Inflammatory macrophage (primary cell): ENCODE measurements around the gene SS18.
"Not testable (repeated sequence)": the region's sequence is repeated elsewhere in the genome, so short reads cannot be mapped to it uniquely, and the experiment has no call there.

Source experiments
- DNase-seq, 2 donors: peaks; one replicate each; pipeline ENCODE4 v3.0.0-alpha.2; 2020 to 2022
- total RNA-seq, 18 experiments: gene quantifications; one replicate each; lab custom pipeline; 2026; ENCODE audit warnings: mixed read lengths in 6 of 18, inconsistent platforms in 2 of 18; lab: John Stamatoyannopoulos, UW

The SS18 gene, protein sequence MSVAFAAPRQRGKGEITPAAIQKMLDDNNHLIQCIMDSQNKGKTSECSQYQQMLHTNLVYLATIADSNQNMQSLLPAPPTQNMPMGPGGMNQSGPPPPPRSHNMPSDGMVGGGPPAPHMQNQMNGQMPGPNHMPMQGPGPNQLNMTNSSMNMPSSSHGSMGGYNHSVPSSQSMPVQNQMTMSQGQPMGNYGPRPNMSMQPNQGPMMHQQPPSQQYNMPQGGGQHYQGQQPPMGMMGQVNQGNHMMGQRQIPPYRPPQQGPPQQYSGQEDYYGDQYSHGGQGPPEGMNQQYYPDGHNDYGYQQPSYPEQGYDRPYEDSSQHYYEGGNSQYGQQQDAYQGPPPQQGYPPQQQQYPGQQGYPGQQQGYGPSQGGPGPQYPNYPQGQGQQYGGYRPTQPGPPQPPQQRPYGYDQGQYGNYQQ
- total RNA-seq, result 49.4 to 88.0 (median 69.0) reads per million in 18 experiments

GRCh38 chr18:26090130-26091046 is at the start of gene SS18:
SS18 (minus strand) TSS chr18:26090613; CDS start chr18:26090569, 44 bp downstream.
- peak; percentile 90 to 93 for DNase-seq

- DNase-seq, result no peak
Observed at GRCh38 chr18:26135548-26135947, 45.1 kb upstream of the SS18 start.

GRCh38 chr18:26134107-26134506 is 43.7 kb upstream of the SS18 start:
- no peak for DNase-seq

GRCh38 chr18:26133652-26134051 is 43.2 kb upstream of the SS18 start, which contains the start of gene PSMA8:
PSMA8 (plus strand) TSS chr18:26133869; CDS start chr18:26133966, 97 bp downstream.
- peak in 1 of 2 donors; percentile 23 for DNase-seq

DNA sequence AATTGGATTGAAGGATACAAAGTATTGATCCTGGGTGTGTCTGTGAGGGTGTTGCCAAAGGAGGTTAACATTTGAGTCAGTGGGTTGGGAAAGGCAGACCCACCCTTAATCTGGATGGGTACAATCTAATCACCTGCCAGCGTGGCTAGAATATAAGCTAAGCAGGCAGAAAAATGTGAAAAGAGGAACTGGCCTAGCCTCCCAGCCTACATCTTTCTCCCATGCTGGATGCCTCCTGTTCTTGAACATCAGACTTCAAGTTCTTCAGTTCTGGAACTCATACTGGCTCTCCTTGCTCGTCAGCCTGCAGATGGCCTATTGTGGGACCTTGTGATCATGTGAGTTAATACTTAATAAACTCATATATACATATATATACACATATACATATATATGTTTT is 37.8 kb upstream of the SS18 start:
- DNase-seq, result not testable (repeated sequence)

DNA sequence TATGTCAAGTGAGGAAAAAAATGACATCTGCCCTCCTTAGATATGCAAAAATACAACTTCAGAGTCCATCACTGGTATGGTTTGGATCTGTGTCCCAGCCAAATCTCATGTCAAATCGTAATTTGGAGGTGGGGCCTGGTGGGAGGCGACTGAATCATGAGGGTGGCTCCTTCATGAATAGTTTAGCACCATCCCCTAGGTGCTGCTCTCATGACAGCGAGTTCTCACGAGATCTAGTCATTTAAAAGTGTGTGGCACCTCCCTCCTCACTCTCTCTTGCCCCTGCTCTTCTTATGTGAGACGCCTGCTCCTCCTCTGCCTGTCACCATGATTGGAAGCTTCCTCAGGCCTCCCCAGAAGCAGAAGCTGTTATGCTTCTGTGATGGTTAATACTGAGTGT is 37.4 kb upstream of the SS18 start:
- DNase-seq, result no peak

- DNase-seq, result not testable (repeated sequence)
Observed at GRCh38 chr18:26121994-26122393, 31.6 kb upstream of the SS18 start.

DNA sequence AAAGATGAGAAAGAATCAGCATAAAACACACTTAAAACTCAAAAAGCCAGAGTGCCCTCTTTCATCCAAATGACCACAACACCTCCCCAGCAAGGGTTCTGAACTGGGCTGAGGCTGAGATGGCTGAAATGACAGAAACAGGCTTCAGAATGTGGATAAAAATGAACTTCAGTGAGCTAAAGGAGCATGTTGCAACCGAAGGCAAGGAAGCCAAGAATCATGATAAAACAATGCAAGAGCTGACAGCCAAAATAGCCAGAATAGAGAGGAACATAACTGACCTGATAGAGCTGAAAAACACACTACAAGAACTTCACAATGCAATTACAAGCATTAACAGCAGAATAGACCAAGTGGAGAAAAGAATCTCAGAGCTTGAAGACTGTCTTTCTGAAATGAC is 31.1 kb upstream of the SS18 start:
- DNase-seq, result no peak

GRCh38 chr18:26119246-26119645 is 28.8 kb upstream of the SS18 start:
- DNase-seq, result no peak

- DNase-seq, result no peak
Observed at GRCh38 chr18:26104035-26104434, 13.6 kb upstream of the SS18 start.

GRCh38 chr18:26103579-26103978 is 13.2 kb upstream of the SS18 start:
- peak in 1 of 2 donors; percentile 5 for DNase-seq

DNA sequence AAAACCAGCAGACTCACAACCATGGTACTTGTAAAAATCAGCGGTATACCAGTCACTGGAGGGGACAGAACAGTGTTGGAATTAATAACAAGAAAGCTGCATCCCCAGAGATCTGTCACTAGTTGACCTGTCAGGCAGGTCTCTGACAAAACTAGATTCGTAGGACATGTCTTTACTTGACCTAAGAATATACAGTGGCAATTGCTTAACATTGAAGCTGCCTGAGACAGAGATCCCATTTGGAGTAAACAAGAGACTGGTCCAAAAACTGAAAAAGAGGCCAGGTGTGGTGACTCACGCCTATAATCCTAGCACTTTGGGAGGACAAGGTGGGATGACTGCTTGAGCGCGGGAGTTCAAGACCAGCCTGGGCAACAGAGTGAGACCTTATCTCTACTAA is 7.2 kb upstream of the SS18 start:
- no peak for DNase-seq

DNA sequence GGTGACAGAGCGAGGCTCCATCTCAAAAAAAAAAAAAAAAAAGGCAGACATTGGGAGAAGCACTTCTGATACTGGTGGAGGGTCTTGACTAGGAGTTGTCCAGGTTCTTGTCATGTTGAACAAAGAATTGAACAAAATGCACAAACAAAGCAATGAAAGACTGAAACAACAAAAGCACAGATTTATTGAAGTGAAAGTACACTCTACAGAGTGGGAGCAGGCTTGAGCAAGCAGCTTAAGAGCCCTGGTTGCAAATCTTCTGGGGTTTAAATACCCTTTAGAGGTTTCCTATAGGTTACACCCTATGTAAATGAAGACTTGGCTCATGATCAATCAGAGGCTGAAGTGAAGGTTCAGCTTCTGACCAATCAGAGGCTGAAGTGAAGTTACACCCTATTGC is 6.4 kb upstream of the SS18 start:
- no peak for DNase-seq

GRCh38 chr18:26091047-26091630 is 726 bp upstream of the SS18 start:
- DNase-seq, result no peak

DNA sequence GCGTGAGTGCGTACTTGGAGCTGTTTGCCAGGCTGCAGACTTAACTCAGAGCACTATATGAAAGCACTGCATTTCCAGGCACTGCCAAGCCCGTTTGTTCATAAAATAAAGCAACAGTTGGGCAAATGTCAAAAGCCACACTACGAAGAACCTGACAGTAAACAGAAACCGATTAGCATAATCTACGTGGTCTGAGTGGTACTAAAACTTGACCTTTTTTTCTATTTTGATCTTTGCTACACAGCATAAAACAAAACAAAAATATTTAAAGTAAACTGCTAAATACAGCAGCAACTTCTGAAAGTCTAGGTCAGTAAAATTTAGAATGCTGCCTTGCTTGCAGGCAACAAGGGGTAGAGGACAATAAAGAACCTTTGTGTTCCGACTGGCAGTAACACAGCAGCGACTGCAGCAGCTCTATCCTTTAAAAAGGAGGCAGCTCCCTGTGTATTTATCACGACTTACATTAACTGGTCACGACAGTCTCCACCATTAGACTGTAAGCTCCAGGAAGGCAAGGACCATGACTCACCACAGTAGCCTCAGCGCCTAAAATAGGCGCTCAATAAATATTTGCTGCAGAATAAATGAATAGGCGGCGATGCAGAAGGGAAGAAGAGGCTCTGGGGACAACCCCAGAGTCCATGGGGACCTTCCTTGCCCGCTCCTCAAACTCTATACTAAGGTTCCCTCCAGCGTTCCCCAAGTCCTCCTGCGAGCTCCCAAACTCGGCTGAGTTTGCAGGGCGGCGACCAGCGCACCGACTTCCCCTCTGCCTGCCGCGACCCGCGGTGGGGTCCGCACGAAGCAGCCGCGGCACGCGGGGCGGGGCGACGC is 902 bp downstream of the SS18 start:
- DNase-seq, result peak; percentile 20 to 28

DNA sequence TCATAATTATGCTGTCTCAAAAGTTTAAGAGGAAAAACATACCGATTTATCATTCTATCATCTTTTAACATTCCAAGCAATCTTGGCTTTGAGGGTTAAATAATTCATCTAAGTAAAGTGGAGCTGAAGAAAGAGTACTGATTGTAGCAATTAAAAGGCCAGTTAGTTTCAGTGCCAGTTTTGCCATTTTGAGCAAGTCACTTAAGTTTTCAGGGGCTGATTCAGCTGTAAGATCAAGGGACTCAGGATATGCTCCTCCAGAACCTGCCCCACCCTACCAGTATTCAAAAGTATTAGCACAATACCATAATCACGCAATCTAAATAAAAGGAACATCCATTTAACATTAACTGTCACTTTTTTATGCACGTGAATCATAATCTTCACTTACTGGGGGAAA is 1.9 kb downstream of the SS18 start:
- DNase-seq, result peak in 1 of 2 donors; percentile 12

DNA sequence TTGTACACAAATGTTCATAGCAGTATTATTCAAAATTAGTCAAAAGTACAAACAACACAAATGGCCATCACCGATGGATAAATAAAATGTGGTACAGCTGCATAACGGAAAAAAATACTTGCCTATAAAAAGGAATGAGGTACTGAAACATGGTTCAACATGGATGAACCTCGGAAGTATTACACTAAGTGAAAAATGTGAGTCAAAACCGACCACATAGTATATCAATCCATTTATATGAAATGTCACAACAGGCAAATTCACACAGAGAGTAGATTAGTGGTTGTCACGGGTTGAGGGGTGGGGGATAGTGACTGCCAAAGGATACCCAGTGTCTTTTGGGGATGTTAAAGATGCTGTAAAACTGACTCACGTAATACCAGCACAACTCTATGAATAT is 3.5 kb downstream of the SS18 start:
- no peak for DNase-seq

DNA sequence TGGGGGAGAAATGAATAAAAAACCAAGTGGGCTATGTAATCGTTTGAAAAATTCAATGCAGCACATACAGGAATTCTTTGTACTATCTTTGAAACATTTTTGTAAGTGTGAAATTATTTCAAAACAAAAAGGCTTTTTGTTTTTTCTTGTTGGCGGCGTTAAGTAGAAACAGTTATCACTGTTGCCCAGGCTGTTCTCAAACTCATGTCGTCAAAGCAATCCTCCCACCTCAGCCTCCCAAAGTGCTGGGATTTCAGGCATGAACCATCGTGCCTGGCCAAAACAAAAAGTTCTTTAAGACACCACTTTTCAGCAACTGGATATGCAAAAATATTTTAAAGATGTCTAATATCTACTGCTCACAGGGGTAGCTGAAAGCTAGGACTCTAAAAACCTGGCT is 5.4 kb downstream of the SS18 start:
- DNase-seq, result no peak

- DNase-seq, result no peak
Observed at GRCh38 chr18:26083099-26083498, 7.3 kb downstream of the SS18 start.

DNA sequence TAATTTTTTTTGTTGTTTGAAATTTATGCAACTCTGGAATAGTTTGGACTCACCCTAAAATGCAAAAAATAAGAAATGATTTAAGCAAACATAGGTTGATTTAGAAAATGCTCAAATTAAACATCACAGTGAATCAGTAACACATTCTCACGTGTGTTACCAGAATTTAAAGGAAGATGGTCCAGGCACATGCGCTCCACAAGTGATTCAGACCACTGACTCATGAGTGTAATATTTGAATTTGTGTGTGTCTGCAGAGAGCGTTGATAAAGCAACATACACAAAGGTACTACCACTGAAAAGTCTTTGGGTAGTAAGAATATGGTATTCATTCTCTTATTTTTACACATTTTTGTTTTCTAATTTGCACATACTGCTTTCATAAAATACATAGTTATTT is 7.9 kb downstream of the SS18 start:
- no peak for DNase-seq

- DNase-seq, result peak in 1 of 2 donors; percentile 22
Observed at GRCh38 chr18:26074246-26074645, 16.2 kb downstream of the SS18 start.

- no peak for DNase-seq
Observed at GRCh38 chr18:26073758-26074157, 16.7 kb downstream of the SS18 start.
